HG03520 (cell line): ENCODE data around the gene HRH1.
"Not testable (repeated sequence)": the region's sequence is repeated elsewhere in the genome, so short reads cannot be mapped to it uniquely, and the experiment has no call there.

ENCODE experiments used
- ATAC-seq: cut with Tn5 transposase; IDR thresholded peaks from one replicate; pipeline ENCODE4 v1.9.1; 2021; ENCODE audit warnings: mild to moderate bottlenecking, moderate library complexity; ENCODE audit not compliant: unreplicated experiment

The HRH1 gene

GRCh38 chr3:11201251-11202019 lies 47.1 kb downstream of the HRH1 start:
- ATAC-seq: no peak

- ATAC-seq: no peak
These were observed 49.7 kb downstream of the HRH1 start for GRCh38 chr3:11203961-11204360.

- no peak for ATAC-seq
These were observed 50.5 kb downstream of the HRH1 start for GRCh38 chr3:11204697-11205348.

- ATAC-seq: not testable (repeated sequence)
These were observed 51.6 kb downstream of the HRH1 start for GRCh38 chr3:11205881-11206280.

- ATAC-seq: no peak
These were observed 52.0 kb downstream of the HRH1 start for GRCh38 chr3:11206316-11206715.

- no peak for ATAC-seq
These were observed 52.7 kb downstream of the HRH1 start for GRCh38 chr3:11206953-11207352.

GRCh38 chr3:11211531-11212298 lies 57.4 kb downstream of the HRH1 start:
- no peak for ATAC-seq

GRCh38 chr3:11212299-11212608 lies 58.0 kb downstream of the HRH1 start:
- no peak for ATAC-seq

GRCh38 chr3:11212784-11213183 lies 58.5 kb downstream of the HRH1 start:
- ATAC-seq: no peak

GRCh38 chr3:11213810-11214450 lies 59.6 kb downstream of the HRH1 start:
- no peak for ATAC-seq

- no peak for ATAC-seq
These were observed 60.2 kb downstream of the HRH1 start for GRCh38 chr3:11214451-11214978.

GRCh38 chr3:11217370-11217769 lies 63.1 kb downstream of the HRH1 start:
- ATAC-seq: not testable (repeated sequence)

- no peak for ATAC-seq
These were observed 65.9 kb downstream of the HRH1 start for GRCh38 chr3:11220230-11220629.

- no peak for ATAC-seq
These were observed 67.6 kb downstream of the HRH1 start for GRCh38 chr3:11221818-11222415.

- ATAC-seq: no peak
These were observed 69.7 kb downstream of the HRH1 start for GRCh38 chr3:11224010-11224409.

- no peak for ATAC-seq
These were observed 70.6 kb downstream of the HRH1 start for GRCh38 chr3:11224870-11225229.

GRCh38 chr3:11226042-11226370 lies 71.7 kb downstream of the HRH1 start:
- ATAC-seq: no peak

GRCh38 chr3:11228041-11228440 lies 73.7 kb downstream of the HRH1 start:
- ATAC-seq: no peak

GRCh38 chr3:11230125-11230524 lies 75.8 kb downstream of the HRH1 start:
- no peak for ATAC-seq

- no peak for ATAC-seq
These were observed 76.5 kb downstream of the HRH1 start for GRCh38 chr3:11230832-11231231.

GRCh38 chr3:11235385-11235784 lies 81.1 kb downstream of the HRH1 start:
- no peak for ATAC-seq
